ENCODE results near the gene BABAM1.

DNA sequence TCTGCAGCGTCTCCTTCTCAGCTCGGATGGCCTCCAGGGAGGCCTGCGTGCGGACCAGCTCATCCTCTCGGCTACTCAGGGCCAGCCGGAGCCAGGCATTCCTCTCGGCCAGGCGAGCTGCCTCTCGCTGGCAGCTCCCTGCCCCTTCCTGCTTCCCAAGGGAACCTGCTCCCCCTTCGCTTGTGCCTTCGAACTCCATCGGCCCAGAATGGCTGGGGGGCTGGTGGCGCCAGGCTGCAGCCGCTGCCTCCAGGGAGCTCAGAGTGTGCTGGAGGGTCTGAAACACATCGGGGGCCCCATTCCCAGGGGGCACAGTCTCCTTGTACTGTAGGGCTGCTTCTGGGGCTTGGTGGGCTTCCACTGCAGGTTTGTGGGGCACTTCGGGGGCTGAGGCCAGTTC lies 4.7 kb upstream of the BABAM1 start:
- TF ChIP-seq, protein P1, sequence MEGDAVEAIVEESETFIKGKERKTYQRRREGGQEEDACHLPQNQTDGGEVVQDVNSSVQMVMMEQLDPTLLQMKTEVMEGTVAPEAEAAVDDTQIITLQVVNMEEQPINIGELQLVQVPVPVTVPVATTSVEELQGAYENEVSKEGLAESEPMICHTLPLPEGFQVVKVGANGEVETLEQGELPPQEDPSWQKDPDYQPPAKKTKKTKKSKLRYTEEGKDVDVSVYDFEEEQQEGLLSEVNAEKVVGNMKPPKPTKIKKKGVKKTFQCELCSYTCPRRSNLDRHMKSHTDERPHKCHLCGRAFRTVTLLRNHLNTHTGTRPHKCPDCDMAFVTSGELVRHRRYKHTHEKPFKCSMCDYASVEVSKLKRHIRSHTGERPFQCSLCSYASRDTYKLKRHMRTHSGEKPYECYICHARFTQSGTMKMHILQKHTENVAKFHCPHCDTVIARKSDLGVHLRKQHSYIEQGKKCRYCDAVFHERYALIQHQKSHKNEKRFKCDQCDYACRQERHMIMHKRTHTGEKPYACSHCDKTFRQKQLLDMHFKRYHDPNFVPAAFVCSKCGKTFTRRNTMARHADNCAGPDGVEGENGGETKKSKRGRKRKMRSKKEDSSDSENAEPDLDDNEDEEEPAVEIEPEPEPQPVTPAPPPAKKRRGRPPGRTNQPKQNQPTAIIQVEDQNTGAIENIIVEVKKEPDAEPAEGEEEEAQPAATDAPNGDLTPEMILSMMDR (IDR thresholded peaks at IDR 0.05), result no peak
- TF ChIP-seq EP300 (IDR thresholded peaks at IDR 0.05), result no peak
- no peak for TF ChIP-seq POLR2A (IDR thresholded peaks at IDR 0.05)

Measured in ovary (tissue), 3 donors.